ENCODE measurements around the gene LRRC32.

- TF ChIP-seq, protein P1, sequence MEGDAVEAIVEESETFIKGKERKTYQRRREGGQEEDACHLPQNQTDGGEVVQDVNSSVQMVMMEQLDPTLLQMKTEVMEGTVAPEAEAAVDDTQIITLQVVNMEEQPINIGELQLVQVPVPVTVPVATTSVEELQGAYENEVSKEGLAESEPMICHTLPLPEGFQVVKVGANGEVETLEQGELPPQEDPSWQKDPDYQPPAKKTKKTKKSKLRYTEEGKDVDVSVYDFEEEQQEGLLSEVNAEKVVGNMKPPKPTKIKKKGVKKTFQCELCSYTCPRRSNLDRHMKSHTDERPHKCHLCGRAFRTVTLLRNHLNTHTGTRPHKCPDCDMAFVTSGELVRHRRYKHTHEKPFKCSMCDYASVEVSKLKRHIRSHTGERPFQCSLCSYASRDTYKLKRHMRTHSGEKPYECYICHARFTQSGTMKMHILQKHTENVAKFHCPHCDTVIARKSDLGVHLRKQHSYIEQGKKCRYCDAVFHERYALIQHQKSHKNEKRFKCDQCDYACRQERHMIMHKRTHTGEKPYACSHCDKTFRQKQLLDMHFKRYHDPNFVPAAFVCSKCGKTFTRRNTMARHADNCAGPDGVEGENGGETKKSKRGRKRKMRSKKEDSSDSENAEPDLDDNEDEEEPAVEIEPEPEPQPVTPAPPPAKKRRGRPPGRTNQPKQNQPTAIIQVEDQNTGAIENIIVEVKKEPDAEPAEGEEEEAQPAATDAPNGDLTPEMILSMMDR (IDR thresholded peaks at IDR 0.05) = no peak
- TF ChIP-seq POLR2A (IDR thresholded peaks at IDR 0.05) = no peak
Observed at GRCh38 chr11:76616676-76617552, 53.6 kb downstream of the LRRC32 start.

All from vagina (tissue), 2 donors.